Right lung (tissue), 5 donors: ENCODE measurements around the gene KRTAP4-9. TPM values are rescaled to one million over a fixed set of nuclear protein-coding genes. Genes with fewer than 3 reads are reported as not detected.
"Not testable (repeated sequence)": the region's sequence is repeated elsewhere in the genome, so short reads cannot be mapped to it uniquely, and the experiment has no call there.

ENCODE experiments used
- DNase-seq, 2 donors: peaks; one replicate each; pipeline ENCODE4 v3.0.0-alpha.2; 2013
- polyA plus RNA-seq, 5 donors: library from polyadenylated mRNA; unstranded; fragments of 120-200 nt; gene quantifications; one replicate each; pipeline versions ENCODE4 v1.2.1 to v1.2.3, GENCODE V29; 2013; ENCODE audit warnings: inconsistent platforms in 1 of 5, low replicate concordance in 1 of 5; ENCODE audit not compliant: insufficient read length in 5 of 5, insufficient read depth in 1 of 5

KRTAP4-9 gene
- polyA plus RNA-seq, 5 donors, result not detected

- DNase-seq, result no peak
These were observed 21.2 kb downstream of the KRTAP4-9 start for GRCh38 chr17:41126412-41126811.

- no peak for DNase-seq
These were observed 22.2 kb downstream of the KRTAP4-9 start for GRCh38 chr17:41127371-41127770.

- no peak for DNase-seq
These were observed 26.8 kb downstream of the KRTAP4-9 start for GRCh38 chr17:41131979-41132378.

- no peak for DNase-seq
These were observed 28.9 kb downstream of the KRTAP4-9 start for GRCh38 chr17:41133880-41134735.

GRCh38 chr17:41139865-41140264, 34.7 kb downstream of the KRTAP4-9 start:
- not testable (repeated sequence) for DNase-seq

- DNase-seq, result no peak
These were observed 35.4 kb downstream of the KRTAP4-9 start, which contains the start of gene KRTAP4-6 for GRCh38 chr17:41140360-41141131. Gene KRTAP4-6 (minus strand): TSS chr17:41140544. CDS start chr17:41140487, 57 bp downstream.

GRCh38 chr17:41141361-41141760, 36.2 kb downstream of the KRTAP4-9 start:
- DNase-seq, result no peak

GRCh38 chr17:41144846-41145245, 39.7 kb downstream of the KRTAP4-9 start:
- DNase-seq, result no peak

- no peak for DNase-seq
These were observed 40.1 kb downstream of the KRTAP4-9 start for GRCh38 chr17:41145261-41145660.

- no peak for DNase-seq
These were observed 42.5 kb downstream of the KRTAP4-9 start for GRCh38 chr17:41147531-41148204.

- not testable (repeated sequence) for DNase-seq
These were observed 43.9 kb downstream of the KRTAP4-9 start for GRCh38 chr17:41148971-41149651.

- DNase-seq, result no peak
These were observed 44.4 kb downstream of the KRTAP4-9 start, which contains the start of gene KRTAP4-5 for GRCh38 chr17:41149652-41149985. Gene KRTAP4-5 (minus strand): TSS chr17:41149825. CDS start chr17:41149767, 58 bp downstream.

GRCh38 chr17:41150026-41150425, 44.8 kb downstream of the KRTAP4-9 start:
- DNase-seq, result no peak

GRCh38 chr17:41151525-41151924, 46.3 kb downstream of the KRTAP4-9 start:
- no peak for DNase-seq

- no peak for DNase-seq
These were observed 48.7 kb downstream of the KRTAP4-9 start for GRCh38 chr17:41153856-41154255.

Other genes starting within 250 kb of the KRTAP4-9 start
- under 1 TPM in 3 of 5 donors, not detected in 2; 0.06 to 0.14 (median 0.13) TPM for gene KRT12, start 238.2 kb upstream of the KRTAP4-9 start, polyA plus RNA-seq
- gene KRT20, start 220.1 kb upstream of the KRTAP4-9 start, polyA plus RNA-seq, result not detected
- under 1 TPM in 3 of 5 donors, not detected in 2; 0.18 to 0.35 (median 0.21) TPM for gene KRT23, start 167.7 kb upstream of the KRTAP4-9 start, polyA plus RNA-seq
- gene KRT39, start 138.4 kb upstream of the KRTAP4-9 start, polyA plus RNA-seq, result under 1 TPM in 1 of 5 donors, not detected in 4; 0.35 TPM
- gene KRT40, start 121.1 kb upstream of the KRTAP4-9 start, polyA plus RNA-seq, result under 1 TPM in 2 of 5 donors, not detected in 3; 0.06 to 0.70 TPM
- not detected for gene KRTAP3-3, start 111.2 kb upstream of the KRTAP4-9 start, polyA plus RNA-seq
- gene KRTAP3-2, start 105.5 kb upstream of the KRTAP4-9 start, polyA plus RNA-seq, result not detected
- gene KRTAP3-1, start 96.3 kb upstream of the KRTAP4-9 start, polyA plus RNA-seq, result not detected
- gene KRTAP1-5, start 78.2 kb upstream of the KRTAP4-9 start, polyA plus RNA-seq, result not detected
- not detected for gene KRTAP1-4, start 75.2 kb upstream of the KRTAP4-9 start, polyA plus RNA-seq
- not detected for gene KRTAP1-3, start 70.5 kb upstream of the KRTAP4-9 start, polyA plus RNA-seq
- not detected for gene KRTAP1-1, start 63.9 kb upstream of the KRTAP4-9 start, polyA plus RNA-seq
- gene KRTAP2-1, start 58.1 kb upstream of the KRTAP4-9 start, polyA plus RNA-seq, result not detected
- not detected for gene KRTAP2-2, start 50.2 kb upstream of the KRTAP4-9 start, polyA plus RNA-seq
- not detected for gene KRTAP2-3, start 45.3 kb upstream of the KRTAP4-9 start, polyA plus RNA-seq
- not detected for gene KRTAP2-4, start 39.5 kb upstream of the KRTAP4-9 start, polyA plus RNA-seq
- not detected for gene KRTAP4-7, start 21.2 kb upstream of the KRTAP4-9 start, polyA plus RNA-seq
- not detected for gene KRTAP4-8, start 7.2 kb upstream of the KRTAP4-9 start, polyA plus RNA-seq
- not detected for gene KRTAP4-16, start 3.2 kb upstream of the KRTAP4-9 start, polyA plus RNA-seq
- gene KRTAP4-11, start 13.0 kb downstream of the KRTAP4-9 start, polyA plus RNA-seq, result under 1 TPM in 1 of 5 donors, not detected in 4; 0.13 TPM
- not detected for gene KRTAP4-12, start 18.8 kb downstream of the KRTAP4-9 start, polyA plus RNA-seq
- gene KRTAP4-6, start 35.2 kb downstream of the KRTAP4-9 start, polyA plus RNA-seq, result not detected
- gene KRTAP4-5, start 44.4 kb downstream of the KRTAP4-9 start, polyA plus RNA-seq, result not detected
- gene KRTAP4-4, start 55.4 kb downstream of the KRTAP4-9 start, polyA plus RNA-seq, result not detected
- not detected for gene KRTAP4-3, start 62.8 kb downstream of the KRTAP4-9 start, polyA plus RNA-seq
- gene KRTAP4-2, start 72.8 kb downstream of the KRTAP4-9 start, polyA plus RNA-seq, result not detected
- not detected for gene KRTAP4-1, start 79.5 kb downstream of the KRTAP4-9 start, polyA plus RNA-seq
- not detected for gene KRTAP9-1, start 84.5 kb downstream of the KRTAP4-9 start, polyA plus RNA-seq
- gene KRTAP9-2, start 121.3 kb downstream of the KRTAP4-9 start, polyA plus RNA-seq, result not detected
- not detected for gene KRTAP9-3, start 127.1 kb downstream of the KRTAP4-9 start, polyA plus RNA-seq
- gene KRTAP9-8, start 132.6 kb downstream of the KRTAP4-9 start, polyA plus RNA-seq, result not detected
- gene KRTAP9-4, start 144.3 kb downstream of the KRTAP4-9 start, polyA plus RNA-seq, result not detected
- not detected for gene KRTAP9-9, start 150.0 kb downstream of the KRTAP4-9 start, polyA plus RNA-seq
- under 1 TPM; 0.13 to 0.25 (median 0.18) TPM for gene KRTAP9-6, start 160.0 kb downstream of the KRTAP4-9 start, polyA plus RNA-seq
- gene KRTAP9-7, start 170.3 kb downstream of the KRTAP4-9 start, polyA plus RNA-seq, result not detected
- not detected for gene KRTAP29-1, start 197.5 kb downstream of the KRTAP4-9 start, polyA plus RNA-seq
- gene KRTAP16-1, start 203.9 kb downstream of the KRTAP4-9 start, polyA plus RNA-seq, result not detected
- not detected for gene KRTAP17-1, start 210.3 kb downstream of the KRTAP4-9 start, polyA plus RNA-seq
- gene KRT33A, start 245.4 kb downstream of the KRTAP4-9 start, polyA plus RNA-seq, result not detected